Fibroblast of villous mesenchyme (primary cell): ENCODE measurements around the gene TRIM13. TPM values are rescaled to one million over a fixed set of nuclear protein-coding genes. Genes with fewer than 3 reads are reported as not detected.

ENCODE experiments used
- DNase-seq: peaks from one replicate; pipeline ENCODE4 v3.0.0-alpha.2; 2010; ENCODE audit warnings: low read depth
- H3K4me3 ChIP-seq: 2 replicates; pipeline ENCODE4 v1.5.1; 2011; ENCODE audit warnings: low read depth, mild to moderate bottlenecking, low read length
- CTCF ChIP-seq: IDR thresholded peaks from 2 replicates; pipeline ENCODE4 v1.5.1; 2012; ENCODE audit warnings: low read depth, mild to moderate bottlenecking, low read length; ENCODE audit not compliant: insufficient read depth
- total RNA-seq: library from RNA; depleted of rRNA; stranded (reverse); fragments of >200 nt; gene quantifications from 2 replicates; pipeline ENCODE4 v1.2.3, GENCODE V29; 2012

TRIM13 gene
- total RNA-seq, 1 donor = 41.9 TPM

- H3K4me3 ChIP-seq = no peak overlapping the region
- TF ChIP-seq CTCF = no peak
- DNase-seq = no peak
Measured at GRCh38 chr13:49958321-49958720, 38.5 kb upstream of the TRIM13 start.

- TF ChIP-seq CTCF = no peak
- DNase-seq = no peak
Measured at GRCh38 chr13:49967456-49967855, 29.4 kb upstream of the TRIM13 start.

GRCh38 chr13:49972709-49973108, 24.1 kb upstream of the TRIM13 start:
- DNase-seq = no peak
- H3K4me3 ChIP-seq = no peak overlapping the region
- TF ChIP-seq CTCF = no peak

More at GRCh38 chr13:49967456-49967855, 29.4 kb upstream of the TRIM13 start:
- no peak overlapping the region for H3K4me3 ChIP-seq

GRCh38 chr13:49975826-49976225, 21.0 kb upstream of the TRIM13 start:
- no peak for TF ChIP-seq CTCF
- no peak for DNase-seq
- no peak overlapping the region for H3K4me3 ChIP-seq

- H3K4me3 ChIP-seq = no peak overlapping the region
- TF ChIP-seq CTCF = peak; percentile 93
- DNase-seq = peak; percentile 78
Measured at GRCh38 chr13:49976314-49977258, 20.3 kb upstream of the TRIM13 start.

- DNase-seq = no peak
- TF ChIP-seq CTCF = no peak
- H3K4me3 ChIP-seq = no peak overlapping the region
Measured at GRCh38 chr13:49977992-49978391, 18.9 kb upstream of the TRIM13 start.
